Kidney glomerular epithelial cell (primary cell): ENCODE data around the gene TEX22.

Source experiments
- DNase-seq: peaks from one replicate; lab custom pipeline; 2025; lab: John Stamatoyannopoulos, UW

Gene TEX22

DNA sequence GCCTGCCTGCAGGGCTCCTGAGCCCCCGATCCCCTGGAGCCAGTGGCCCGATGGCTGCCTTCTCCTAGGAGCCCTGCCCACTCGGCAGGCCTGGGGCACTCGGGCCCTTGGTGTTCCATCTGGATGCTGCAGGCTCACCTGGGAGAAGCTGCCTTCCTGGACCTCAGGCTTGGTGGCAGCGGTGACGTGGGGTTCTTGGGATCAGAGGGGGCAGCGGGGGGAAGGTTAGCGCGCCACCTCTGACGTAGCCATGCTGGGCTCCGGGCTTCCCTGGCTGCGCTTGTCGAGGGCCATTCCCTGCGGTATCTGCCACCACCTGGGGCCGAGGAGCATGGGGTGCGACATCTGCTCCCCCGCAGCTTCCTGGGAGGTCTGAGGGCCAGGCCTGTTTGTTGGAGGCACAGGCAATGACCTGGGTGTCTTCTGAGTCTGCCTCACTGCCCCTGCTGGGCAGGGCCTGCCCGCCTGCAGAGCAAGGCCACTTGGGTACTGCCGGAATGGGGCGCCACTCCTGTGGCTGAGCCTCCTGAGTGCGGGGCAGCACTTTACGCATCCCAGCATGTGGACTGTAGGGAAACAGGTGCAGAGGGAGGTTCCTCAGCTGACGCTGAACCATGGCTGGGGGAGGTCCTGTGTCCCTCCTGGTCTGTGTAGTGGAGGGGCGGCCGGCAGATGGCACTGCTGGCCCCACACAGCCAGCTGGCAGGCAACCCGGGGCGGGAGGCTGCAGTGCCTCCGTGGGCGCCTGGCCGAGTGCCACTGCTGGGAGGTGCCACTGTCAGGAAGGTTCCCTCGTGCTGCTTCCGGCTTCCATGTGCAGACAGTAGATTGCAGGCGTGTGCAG lies 41.6 kb downstream of the TEX22 start:
- DNase-seq, result no peak

DNA sequence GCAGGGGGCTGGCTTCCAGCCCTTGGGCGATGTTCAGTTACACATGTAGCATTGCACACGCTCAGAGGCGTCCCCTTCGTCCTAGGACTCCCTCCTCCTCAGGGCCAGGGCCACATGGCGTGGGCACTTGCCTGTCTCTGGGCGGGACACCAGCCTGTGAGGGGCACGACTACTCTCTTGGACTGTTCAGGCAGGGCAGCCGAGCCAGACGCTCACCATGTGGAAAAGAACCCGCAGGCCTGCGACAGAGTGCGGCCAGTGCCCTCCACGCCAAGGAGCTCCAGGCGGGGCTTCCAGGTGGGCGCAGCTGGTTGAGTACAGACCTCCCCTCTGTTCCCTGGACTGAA lies 42.2 kb downstream of the TEX22 start:
- DNase-seq, result no peak

DNA sequence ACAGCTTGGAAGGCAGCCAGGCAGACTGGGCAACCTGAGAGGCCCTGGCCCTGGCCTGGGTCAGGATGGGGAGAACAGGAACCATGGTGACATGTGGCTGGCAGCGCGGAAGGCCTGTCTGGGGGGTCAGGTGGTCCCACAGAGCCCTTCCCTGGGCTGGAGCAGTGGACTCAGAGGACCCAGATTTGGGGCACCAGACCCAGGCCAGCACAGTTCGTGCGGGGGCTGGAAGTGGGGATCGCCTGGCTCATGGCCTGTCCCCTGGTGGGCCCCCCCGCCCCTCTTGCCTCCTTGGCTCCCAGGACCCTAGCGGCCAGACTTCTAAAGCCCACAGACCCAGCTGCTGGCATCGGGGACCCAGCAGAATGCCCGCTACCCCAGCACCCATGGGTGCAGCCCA lies 42.7 kb downstream of the TEX22 start:
- no peak for DNase-seq

DNA sequence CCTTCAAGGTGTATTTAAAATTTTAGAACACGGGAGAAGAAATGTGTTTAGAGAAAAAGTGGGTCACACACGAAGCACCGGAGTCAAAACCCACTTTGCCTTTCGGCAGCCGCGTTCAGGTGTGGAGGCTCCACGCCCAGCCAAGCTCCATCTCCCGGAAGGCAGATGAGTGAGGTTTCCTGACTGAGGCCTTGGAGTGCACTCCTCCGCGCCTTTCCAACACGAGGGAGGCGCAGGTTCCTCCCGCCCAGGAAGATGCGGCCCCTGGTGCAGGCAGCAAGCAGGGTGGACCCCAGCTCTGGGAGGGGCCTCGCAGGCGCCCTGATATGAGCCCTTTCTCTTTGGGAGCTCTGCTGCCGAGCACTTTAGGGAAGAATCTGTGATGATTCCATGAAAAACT lies 43.8 kb downstream of the TEX22 start:
- DNase-seq, result no peak

DNA sequence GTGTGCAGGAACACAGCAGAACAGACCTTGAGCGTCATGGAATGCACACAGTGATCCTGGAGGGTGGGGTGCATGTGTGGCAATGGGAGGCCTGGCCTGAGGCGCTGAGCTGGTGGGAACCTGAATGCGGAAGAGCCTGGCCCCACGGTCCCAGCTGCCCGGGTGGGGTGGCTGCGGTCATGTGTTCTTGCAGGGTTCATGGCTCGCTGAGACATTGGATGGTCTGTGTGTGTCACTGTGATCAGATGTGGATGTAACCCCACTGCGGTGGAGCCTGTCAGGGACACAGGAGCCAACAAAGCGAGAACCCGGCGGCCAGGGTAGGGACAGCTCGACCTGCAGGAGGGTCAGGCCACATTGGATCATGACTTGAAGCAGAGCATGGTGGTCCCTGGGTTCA lies 44.5 kb downstream of the TEX22 start:
- no peak for DNase-seq

DNA sequence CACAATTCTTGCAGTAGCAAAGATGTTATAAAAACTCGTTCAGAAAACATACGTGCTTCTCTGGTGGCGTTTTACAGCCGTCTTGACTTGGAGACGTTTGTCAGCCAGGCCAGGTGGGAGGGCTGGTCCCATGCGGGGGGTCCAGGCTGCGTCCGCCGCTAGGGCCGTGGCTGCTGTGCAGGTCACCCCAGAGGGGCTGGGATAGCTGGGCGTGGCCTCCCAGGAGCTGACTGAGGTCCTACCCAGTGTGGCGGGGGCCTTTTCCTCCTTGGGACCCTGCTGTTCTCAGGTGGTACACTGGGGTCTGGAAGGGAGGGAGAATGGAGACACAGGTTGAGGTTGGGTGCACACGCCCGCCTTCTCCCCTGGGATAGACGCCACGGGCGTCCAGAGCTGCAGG lies 46.5 kb downstream of the TEX22 start:
- DNase-seq, result no peak

DNA sequence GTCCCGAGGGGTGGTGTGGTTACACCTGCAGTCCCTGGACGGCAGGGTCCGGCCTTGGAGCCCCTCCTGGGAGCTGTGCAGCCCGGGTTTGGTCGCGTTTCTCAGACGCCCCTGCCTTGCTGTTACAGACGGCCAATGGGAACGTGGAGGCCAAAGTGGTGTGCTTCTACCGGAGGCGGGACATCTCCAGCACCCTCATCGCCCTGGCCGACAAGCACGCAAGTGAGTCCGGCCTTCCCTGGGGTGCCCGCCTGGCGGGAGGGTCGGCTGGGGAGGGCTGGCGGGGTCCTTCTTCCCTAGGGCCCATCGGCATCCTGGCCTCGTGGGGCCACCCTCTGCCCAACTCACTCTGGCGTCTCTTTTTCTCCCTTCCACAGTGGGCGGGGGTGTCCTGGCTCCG lies 47.0 kb downstream of the TEX22 start:
- no peak for DNase-seq

DNA sequence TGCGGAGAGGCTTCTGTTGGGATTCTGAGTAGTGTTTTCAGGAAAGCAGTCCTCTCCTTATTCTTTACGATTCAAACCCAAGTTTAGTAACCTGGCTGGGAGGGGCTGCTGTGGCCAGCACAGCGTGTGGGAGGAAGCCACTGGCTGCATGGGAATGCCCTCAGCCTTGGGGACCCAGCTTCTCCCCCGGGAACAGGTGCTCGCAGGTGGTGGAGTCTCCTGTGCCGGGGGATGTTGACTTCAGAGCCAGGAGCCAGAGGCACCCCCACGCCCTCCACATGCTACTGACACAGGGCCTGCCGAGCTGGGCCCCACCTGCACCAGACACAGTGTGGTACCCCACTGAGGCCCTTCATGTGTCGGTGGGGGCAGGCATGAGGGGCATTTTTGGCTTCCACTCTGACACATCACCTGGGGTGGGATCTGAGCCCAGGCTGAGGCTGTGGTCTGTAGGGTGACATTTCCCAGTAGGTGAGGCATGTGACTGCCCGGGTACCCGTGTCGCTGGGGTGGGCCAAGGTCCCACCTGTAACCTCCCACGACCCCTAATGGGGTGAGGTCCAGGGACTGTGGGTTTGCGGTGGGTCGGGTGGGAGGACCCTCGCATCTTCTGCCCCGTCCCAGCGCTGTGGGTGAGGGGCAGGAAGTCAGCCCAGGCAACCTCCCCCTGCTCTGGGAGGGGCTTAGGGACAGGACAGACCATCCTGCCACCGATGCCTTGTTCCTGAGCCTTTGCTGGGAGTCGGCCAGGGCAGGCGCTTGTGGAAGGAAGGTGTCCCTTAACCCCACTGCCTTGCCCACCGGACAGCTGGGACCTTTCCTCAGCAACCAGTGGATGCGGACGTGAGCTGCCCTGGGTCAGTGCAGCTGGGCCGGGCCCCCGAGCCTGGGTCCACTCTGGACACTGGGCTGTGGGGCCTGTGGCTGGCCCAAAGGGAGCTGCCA lies 47.8 kb downstream of the TEX22 start:
- DNase-seq, result no peak

DNA sequence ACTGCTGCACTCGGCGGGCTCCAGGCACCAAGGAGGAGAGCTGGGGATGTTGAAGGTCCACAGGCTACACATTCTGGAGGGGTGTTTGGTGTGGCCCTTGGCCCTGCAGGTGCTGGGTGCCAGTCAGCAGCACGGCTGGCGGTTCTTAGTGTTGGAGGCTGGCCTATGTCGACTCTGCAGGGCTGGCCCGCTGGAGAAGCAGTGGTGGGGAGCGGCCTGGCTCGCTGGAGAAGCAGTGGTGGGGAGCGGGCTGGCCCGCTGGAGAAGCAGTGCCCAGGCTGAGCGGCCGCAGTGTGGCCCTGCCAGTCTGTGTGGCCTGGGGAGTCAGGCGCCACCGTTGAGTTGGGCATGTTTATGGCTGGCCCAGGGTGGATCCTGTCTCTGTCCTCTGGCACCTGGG lies 48.6 kb downstream of the TEX22 start:
- no peak for DNase-seq

DNA sequence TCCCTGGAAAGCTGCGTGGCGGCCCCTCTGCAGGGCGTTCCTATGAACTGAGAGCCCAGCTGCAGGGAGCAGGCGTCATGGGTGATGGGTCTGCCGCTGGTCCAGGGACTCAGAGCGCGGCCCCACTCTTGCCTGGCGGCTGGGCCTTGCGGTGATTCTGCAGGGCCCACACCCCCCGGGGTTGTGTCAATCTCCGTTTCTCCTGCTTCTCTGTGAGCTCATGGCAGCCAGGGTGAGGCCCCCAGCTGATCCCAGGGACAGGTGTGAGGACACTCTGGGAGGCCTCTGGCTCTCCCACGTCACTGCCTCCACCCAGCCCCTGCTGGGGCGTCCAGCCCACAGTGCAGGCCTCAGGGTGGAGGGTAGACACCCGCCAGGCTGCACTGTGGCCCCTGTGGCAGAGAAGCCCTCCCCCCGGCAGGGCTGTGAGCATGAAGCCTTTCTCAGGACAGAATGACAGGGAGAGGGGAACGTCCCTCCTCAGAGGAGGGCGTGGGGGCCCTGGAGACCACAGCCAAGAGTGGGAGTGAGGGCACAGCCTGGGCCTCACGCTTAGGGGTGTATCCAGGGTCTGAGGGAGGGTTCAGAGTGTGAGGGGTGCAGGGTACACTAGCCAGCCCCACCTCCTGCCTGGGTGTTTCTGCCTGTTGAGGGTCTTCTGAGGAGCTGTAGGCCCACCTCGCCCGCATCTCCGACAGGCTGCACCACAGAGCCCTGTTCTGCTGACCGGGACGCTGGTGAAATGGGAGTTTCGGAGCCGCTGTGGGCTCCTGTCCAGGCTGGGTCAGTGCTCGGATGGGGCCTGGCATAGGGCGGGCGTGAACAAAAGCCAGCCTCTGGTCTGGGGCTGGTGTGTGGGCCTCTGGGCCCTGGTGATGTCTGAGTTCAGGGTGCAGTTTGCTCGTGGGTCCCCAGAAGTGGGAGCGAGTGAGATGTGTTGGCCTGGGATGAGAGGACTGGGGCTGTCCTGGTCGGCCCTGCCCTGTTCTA lies 49.6 kb downstream of the TEX22 start:
- no peak for DNase-seq

DNA sequence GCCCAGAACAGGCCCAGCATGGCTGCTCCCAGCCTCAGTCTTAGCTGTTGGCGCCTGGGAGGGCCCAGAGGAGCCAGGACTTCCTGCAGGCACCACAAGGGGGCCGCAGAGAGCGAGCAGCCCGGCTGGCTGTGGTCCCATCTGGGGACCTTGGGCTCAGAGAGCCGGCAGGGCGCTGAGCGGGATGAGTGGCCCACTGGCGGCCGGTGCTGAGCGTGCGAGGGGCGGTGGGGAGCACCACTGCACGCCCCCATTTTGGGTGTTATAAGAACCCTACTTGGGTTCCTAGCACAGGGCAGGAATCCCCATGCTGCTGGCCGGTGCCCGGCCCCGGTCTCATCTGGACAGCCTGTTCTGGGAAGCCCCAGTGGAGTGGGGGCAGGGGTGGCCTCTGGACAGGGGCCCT lies 50.4 kb downstream of the TEX22 start:
- DNase-seq, result peak; percentile 10

DNA sequence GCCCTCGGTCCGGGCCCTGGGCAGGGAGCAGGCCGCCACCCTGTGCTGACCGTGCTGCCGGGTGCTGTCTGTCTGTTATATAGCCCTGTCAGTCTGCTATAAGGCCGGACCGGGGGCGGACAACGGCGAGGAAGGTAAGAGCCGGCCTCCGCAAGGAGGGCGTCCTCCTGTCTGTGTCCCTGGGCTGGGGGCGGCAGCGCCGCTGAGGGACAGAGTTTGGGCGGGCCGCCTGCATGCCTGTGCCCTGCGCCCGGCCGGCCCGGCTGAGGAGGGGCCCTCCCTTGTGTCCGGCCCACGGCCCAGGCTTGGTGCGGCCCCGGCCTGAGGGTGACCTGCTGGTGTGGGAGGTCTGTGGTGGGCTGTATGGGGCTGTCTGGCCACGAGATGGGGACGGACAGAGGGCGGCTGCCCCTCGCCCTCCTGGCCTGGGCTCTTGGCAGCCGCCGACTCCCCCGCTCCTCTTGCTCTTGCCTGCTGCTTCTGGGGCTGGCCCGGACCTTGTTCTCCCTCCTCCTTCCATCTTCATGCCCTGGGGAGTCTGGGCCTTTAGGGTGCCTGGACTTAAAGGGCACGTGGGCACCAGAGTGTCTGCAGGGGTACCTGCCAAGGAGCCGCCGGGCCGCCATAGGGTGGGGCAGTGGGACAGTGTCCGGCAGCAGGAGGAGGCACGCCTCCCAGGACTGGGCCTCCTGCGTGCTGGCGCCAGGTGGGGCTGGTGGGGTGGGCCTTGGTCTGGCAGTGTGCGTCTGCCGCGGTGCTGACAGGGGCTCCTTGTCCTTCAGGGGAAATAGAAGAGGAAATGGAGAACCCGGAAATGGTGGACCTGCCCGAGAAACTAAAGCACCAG lies 51.2 kb downstream of the TEX22 start:
- no peak for DNase-seq

DNA sequence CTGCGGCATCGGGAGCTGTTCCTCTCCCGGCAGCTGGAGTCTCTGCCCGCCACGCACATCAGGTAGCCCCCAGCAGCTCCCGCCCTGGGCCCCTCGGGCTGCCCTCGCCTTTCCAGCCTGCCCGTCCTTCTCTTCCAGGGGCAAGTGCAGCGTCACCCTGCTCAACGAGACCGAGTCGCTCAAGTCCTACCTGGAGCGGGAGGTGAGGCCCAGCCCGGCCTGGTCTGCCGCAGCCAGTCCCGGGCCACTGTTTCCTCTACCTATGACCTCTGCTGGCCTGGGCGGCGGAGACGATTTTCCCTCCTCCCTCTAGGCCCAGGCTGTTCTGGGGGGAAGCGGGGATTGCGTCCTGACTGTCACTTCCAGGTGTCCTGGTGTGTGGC lies 51.8 kb downstream of the TEX22 start:
- DNase-seq, result no peak

DNA sequence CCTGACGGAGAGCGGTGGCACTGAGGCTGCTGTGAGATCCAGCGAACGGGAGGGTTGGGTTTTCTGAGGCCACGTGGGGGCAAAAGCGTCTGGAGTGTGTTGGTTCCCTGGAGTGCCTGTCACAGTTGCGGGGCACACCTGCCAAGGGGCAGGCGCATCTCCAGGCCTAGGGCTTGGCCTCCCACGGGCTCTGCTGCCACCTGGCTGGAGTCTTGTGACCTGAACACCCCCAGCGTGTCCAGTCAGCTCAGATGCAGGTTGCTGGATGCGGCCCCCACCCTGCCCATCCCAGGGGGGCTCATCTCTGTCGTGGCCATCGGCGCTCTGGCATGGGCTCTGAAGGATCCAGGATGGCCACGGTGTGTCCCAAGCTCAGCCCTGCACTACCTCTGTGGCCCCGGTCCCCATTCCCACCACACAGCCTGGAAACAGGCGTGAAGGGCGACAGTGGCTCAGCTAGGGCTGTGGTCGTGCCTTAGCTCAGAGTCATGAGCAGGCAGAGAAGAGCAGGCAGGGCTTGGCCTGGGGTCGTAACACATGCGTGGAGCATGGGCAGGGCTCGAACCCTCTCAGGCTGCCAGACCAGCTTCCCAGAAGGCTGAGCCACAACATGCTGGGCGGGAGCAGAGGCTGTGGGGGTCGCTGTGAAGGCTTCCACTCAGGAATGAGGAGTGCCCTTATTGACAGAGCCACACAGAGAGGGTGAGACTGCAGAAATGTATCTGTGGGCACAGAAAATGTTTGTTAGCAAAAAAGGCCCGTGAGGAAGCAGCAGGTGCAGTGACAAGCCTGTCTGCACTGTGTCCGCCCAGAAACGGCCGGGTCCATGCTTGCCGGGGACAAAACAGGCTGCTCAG lies 52.8 kb downstream of the TEX22 start:
- no peak for DNase-seq

DNA sequence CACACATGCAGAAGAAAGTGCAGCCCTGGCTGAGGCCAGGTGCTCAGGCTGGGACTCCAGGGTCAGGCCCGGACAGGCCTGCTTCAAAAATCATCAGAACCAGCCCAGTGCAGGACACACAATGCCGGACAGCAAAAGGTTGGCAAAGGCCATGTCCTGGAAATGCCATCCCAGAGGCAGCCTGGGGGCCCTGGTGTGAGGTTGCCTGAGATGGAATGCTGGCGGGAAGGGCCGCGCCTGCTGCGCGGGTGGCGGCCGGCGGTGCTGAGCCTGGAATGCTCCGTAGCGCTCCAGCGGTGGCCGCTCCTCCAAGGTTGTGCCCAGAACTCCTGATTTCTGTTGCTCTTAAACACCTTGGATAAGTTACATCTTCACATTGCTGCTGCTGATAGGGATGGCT lies 54.6 kb downstream of the TEX22 start:
- DNase-seq, result no peak

DNA sequence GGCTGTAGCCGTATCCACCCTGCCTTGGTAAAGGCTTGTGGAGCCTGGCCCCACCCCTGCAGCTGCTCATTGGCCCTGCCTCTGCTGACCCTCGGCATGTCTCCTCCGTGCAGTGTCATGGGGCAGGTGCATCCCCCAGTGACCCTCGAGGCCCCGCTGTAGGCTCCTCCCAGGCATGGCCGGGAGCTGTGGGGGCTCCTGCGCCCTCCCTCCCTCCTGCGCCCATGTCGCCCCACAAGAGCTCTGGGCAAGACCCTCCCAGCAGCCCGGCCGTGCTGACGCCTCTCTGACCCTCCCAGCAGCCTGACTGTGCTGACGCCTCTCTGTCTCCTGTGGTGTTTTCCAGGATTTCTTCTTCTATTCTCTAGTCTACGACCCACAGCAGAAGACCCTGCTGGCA lies 55.5 kb downstream of the TEX22 start:
- DNase-seq, result no peak

DNA sequence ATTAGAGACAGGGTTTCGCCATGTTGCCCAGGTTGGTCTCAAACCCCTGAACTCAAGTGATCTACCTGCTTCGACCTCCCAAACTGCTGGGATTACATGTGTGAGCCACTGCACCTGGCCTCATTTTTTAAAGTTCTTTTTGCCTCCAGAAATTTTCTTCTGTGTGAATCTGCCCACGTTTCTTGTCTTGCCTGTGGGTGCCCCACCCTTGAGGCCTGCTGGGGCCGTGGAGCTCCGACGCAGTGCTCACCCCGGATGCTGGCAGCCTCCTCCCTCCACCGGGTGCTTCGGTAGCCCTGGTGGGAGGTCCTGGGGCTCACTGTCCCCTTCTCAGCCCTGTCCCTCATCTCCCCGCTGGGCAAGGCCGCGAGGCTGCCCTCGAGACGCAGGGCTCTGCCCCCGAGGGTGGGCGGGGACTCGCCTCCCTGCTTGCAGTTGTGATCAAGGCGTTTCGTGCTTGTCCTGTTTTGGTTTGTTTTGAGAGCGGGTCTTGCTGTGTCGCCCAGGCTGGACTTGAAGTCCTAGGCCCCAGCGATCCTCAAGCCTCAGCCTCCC lies 56.8 kb downstream of the TEX22 start:
- no peak for DNase-seq

DNA sequence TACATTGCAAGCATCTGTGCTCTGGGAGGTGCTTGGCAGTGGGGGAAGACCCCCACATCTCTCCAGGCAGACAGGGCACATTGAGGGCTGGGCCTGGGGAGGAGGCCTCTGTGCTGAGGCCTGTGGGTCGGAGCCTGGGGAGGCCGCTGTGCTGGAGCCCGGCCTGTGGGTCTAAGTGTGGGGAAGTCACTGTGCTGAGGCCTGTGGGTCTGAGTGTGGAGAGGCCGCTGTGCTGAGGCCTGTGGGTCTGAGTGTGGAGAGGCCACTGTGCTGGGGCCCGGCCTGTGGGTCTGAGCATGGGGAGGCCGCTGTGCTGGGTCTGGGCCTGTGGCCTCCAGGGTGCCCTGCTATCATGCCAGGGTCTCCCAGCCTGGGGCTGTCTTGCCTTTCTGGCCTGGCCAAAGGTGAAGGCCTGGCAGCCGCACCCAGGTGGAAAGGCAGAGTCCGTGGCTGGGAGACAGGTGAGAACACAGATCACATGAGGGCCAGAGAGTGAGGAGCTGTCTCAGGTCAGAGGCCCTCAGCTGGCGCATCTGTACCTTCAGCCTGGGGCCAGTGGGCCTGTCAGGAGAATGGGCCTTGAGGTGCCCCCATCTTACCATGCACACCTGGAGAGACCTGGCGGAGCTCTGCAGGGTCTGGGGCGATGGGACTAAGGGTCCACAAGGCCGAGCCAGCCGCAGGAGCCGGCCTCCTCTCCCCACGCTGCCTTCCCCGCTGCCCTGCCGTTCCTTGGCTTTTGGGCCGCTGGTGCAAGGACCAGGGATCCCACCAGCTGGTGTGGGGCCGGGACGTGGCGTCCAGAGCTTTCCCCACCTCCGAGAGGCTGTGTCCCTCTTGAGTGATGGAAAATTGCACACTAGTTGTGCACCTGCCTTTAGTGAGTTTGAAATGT lies 57.7 kb downstream of the TEX22 start:
- DNase-seq, result no peak
